GM12878 (cell line): ENCODE data around the gene TMEM150C. TPM values are rescaled to one million over a fixed set of nuclear protein-coding genes. Genes with fewer than 3 reads are reported as not detected.

Experiments used
- ATAC-seq: fragments of 200-7000 bp; cut with Tn5 transposase; 3 replicates; pipeline ENCODE4 v1.9.1; 2020; ENCODE audit warnings: mild to moderate bottlenecking, moderate library complexity
- BruUV-seq: library from RNA; stranded (reverse); fragments of 400-500 nt; replicated peaks from 2 replicates; lab custom pipeline; 2021; lab: Mats Ljungman, UMichigan
- CTCF ChIA-PET: fragments of 300-600 bp; sonication (Branson Sonifier 250); formaldehyde crosslinking; extraction: SDS; loops from one replicate; lab custom pipeline; 2021; ENCODE audit warnings: inconsistent platforms; lab: Yijun Ruan, JAX
- POLR2A ChIA-PET: fragments of 350-600 bp; formaldehyde crosslinking; extraction: SDS; loops from one replicate; lab custom pipeline; 2021; ENCODE audit warnings: inconsistent platforms; lab: Charles Lee
- RAD21 ChIA-PET: fragments of 300-600 bp; sonication (Branson Sonifier 250); formaldehyde crosslinking; loops from one replicate; lab custom pipeline; 2023; ENCODE audit warnings: antibody characterized with exemption; ENCODE audit not compliant: unreplicated experiment; lab: Charles Lee
- SMC1A ChIA-PET: fragments of 300-600 bp; sonication (Branson Sonifier 250); formaldehyde crosslinking; loops from one replicate; lab custom pipeline; 2023; ENCODE audit not compliant: unreplicated experiment, uncharacterized antibody; lab: Charles Lee
- DNase-seq: peaks from one replicate; pipeline ENCODE4 v3.0.0-alpha.2; 2011; ENCODE audit warnings: low read depth, low spot score
- FAIRE-seq: peaks from 3 replicates; lab custom pipeline; 2011; peaks lifted over from hg19 to GRCh38; lab: Jason Lieb, UNC
- H2AFZ ChIP-seq: 2 replicates; pipeline ENCODE4 v1.6.0; 2011; ENCODE audit warnings: low read depth, low read length, control low read depth; ENCODE audit not compliant: control insufficient read depth
- H3K27ac ChIP-seq: 2 replicates; pipeline ENCODE4 v1.5.1; 2011; ENCODE audit warnings: control low read depth; ENCODE audit not compliant: control insufficient read depth, insufficient read depth
- H3K27me3 ChIP-seq, 2 experiments: replicated peaks in 1 of 2; 2 replicates each; pipeline versions ENCODE4 v1.6.0 to v1.6.1; 2011; ENCODE audit warnings: low read length in 1 of 2; ENCODE audit not compliant: control insufficient read depth in 2 of 2, insufficient read depth in 2 of 2
- H3K36me3 ChIP-seq, 2 experiments: 2 replicates each; pipeline ENCODE4 v1.5.1; 2011; ENCODE audit warnings: low read length in 1 of 2; ENCODE audit not compliant: control insufficient read depth in 2 of 2, insufficient read depth in 2 of 2
- H3K4me1 ChIP-seq: 2 replicates; pipeline ENCODE4 v1.6.1; 2011; ENCODE audit warnings: mild to moderate bottlenecking, low read length, moderate library complexity, mixed read lengths; ENCODE audit not compliant: control insufficient read depth, insufficient read depth
- H3K4me2 ChIP-seq: 2 replicates; pipeline ENCODE4 v1.6.0; 2011; ENCODE audit warnings: control low read depth; ENCODE audit not compliant: control insufficient read depth, insufficient read depth
- H3K4me3 ChIP-seq: fragments of 200-600 bp; sonication (generic); 2 replicates; pipeline ENCODE4 v1.5.1; 2016
- H3K79me2 ChIP-seq: 2 replicates; pipeline ENCODE4 v1.6.0; 2011; ENCODE audit warnings: low read length; ENCODE audit not compliant: control insufficient read depth, insufficient read depth
- H3K9ac ChIP-seq: 2 replicates; pipeline ENCODE4 v1.8.0; 2011; ENCODE audit warnings: low read length, control low read depth, mixed read lengths; ENCODE audit not compliant: control insufficient read depth, insufficient read depth
- H3K9me3 ChIP-seq: replicated peaks from 3 replicates; pipeline ENCODE4 v1.5.1; 2011; ENCODE audit warnings: mild to moderate bottlenecking, low read length; ENCODE audit not compliant: control insufficient read depth, insufficient read depth
- H4K20me1 ChIP-seq: 2 replicates; pipeline ENCODE4 v1.6.0; 2011; ENCODE audit not compliant: control insufficient read depth, insufficient read depth
- PRDM15 ChIP-seq: fragments of 450-650 bp; formaldehyde crosslinking; IDR thresholded peaks from 2 replicates; pipeline ENCODE4 v1.4.0; 2020; ENCODE audit warnings: mild to moderate bottlenecking, moderate library complexity
- ZBTB11 ChIP-seq: fragments of 450-650 bp; formaldehyde crosslinking; IDR thresholded peaks from 2 replicates; pipeline ENCODE4 v1.5.0; 2022; ENCODE audit warnings: mild to moderate bottlenecking, missing genetic modification characterization
- WGBS: methylation state at CpG from one replicate; pipeline ENCODE4 v1.1.6; 2016; ENCODE audit warnings: low lambda C conversion rate; ENCODE audit not compliant: insufficient replicate concordance, insufficient coverage; ENCODE audit errors: missing lambda C conversion rate; 5-methylcytosine and 5-hydroxymethylcytosine counted together
- in situ Hi-C: fragments of 300-500 bp; cut with MboI; formaldehyde crosslinking; loops from 9 replicates; pipeline ENCODE4 v1.14.3; 2018; ENCODE audit warnings: mixed read lengths
- intact Hi-C: fragments of 100-400 bp; cut with micrococcal nuclease; formaldehyde crosslinking; loops from one replicate; pipeline ENCODE4 v1.14.2; 2022; ENCODE audit not compliant: unreplicated experiment
- polyA plus RNA-seq, 11 experiments: library from polyadenylated mRNA; depleted of rRNA in 4 of 11; unstranded in 6 of 11; stranded (reverse) in 5 of 11; fragments of >200 nt; fragmentation: Nextera tagmentation in 4 of 11; fragmentation: Illumina TruSeq in 1 of 11; extraction: Ambion mirVana in 4 of 11; extraction: Trizol in 1 of 11; gene quantifications; 1 replicate in 1 of 11; 2 replicates in 10 of 11; pipeline versions ENCODE4 v1.2.1 to v1.2.3, GENCODE V29; 2011 to 2016; ENCODE audit warnings: inconsistent platforms in 2 of 11, missing spikeins in 2 of 11, low read depth in 1 of 11
- total RNA-seq, 4 experiments: library from RNA; depleted of rRNA in 3 of 4; stranded (reverse); fragments of >200 nt in 3 of 4; fragmentation: Illumina TruSeq in 1 of 4; extraction: Trizol in 1 of 4; gene quantifications; 2 replicates each; pipeline versions ENCODE4 v1.2.1 to v1.2.3, GENCODE V29; 2013 to 2021

TMEM150C gene
- total and polyA plus RNA-seq, 10 of the 15 experiments (the other 5 are each of a cell fraction or from before 2014, with no cell fraction given): 0.04 to 0.78 (median 0.13) TPM; not detected in 2

- no peak for DNase-seq
- H3K9ac ChIP-seq: no peak overlapping the region
- no peak for ATAC-seq
- no peak overlapping the region for H2AFZ ChIP-seq
- no peak overlapping the region for H3K4me2 ChIP-seq
- FAIRE-seq: no peak
- H4K20me1 ChIP-seq: no peaks in the 10 kb centered on the region
- ChIA-PET RAD21 (no interaction called here), POLR2A (no interaction called here), SMC1A (no interaction called here), CTCF (no interaction called here)
- H3K36me3 ChIP-seq: no peaks in the 10 kb centered on the region
- H3K4me1 ChIP-seq: no peaks in the 10 kb centered on the region
- in situ Hi-C loops: no loop called here
- intact Hi-C loops: no loop called here
- H3K27me3 ChIP-seq: peaks cover 0 to 6% of the 10 kb centered on the region in 2 experiments; a peak in 3 of 4 replicates
- no peaks in the 10 kb centered on the region for H3K9me3 ChIP-seq
- no peak overlapping the region for H3K4me3 ChIP-seq
- 48% methylated on average over 3 of the region's 3 CpGs for WGBS
- no peaks in the 10 kb centered on the region for H3K79me2 ChIP-seq
- BruUV-seq: no TSS peak
- H3K27ac ChIP-seq: no peak overlapping the region
- TF ChIP-seq ZBTB11 (CRISPR knock-in tag): no peak
- TF ChIP-seq PRDM15 (CRISPR knock-in tag): no peak
Observed at GRCh38 chr4:82555276-82555675, 6.5 kb downstream of the TMEM150C start.
